GM21423 (cell line): ENCODE measurements around the gene RNF157.
"Not testable (repeated sequence)": the region's sequence is repeated elsewhere in the genome, so short reads cannot be mapped to it uniquely, and the experiment has no call there.

ENCODE experiments used
- ATAC-seq: cut with Tn5 transposase; IDR thresholded peaks from one replicate; pipeline ENCODE4 v1.9.1; 2021; ENCODE audit warnings: mild to moderate bottlenecking, moderate library complexity; ENCODE audit not compliant: unreplicated experiment

Gene RNF157

GRCh38 chr17:76270770-76271668 lies 30.7 kb upstream of the RNF157 start:
- peak; percentile 0 for ATAC-seq

GRCh38 chr17:76270127-76270592 lies 29.9 kb upstream of the RNF157 start:
- ATAC-seq, result no peak

- no peak for ATAC-seq
Observed at GRCh38 chr17:76268991-76269981, 29.0 kb upstream of the RNF157 start.

- no peak for ATAC-seq
Observed at GRCh38 chr17:76268015-76268749, 27.9 kb upstream of the RNF157 start.

DNA sequence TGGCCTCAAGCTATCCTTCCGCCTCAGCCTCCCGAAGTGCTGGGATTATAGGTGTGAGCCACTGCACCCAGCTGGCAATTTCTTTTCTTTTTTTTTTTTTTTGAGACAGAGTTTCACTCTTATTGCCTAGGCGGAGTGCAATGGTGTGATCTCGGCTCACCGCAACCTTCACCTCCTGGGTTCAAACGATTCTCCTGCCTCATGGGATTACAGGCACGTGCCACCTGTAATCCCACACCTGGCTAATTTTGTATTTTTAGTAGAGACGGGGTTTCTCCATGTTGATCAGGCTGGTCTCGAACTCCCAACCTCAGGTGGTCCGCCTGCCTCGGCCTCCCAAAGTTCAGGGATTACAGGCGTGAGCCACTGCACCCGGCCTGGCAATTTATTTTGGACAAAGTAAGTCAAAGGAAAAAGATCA lies 27.3 kb upstream of the RNF157 start:
- not testable (repeated sequence) for ATAC-seq

DNA sequence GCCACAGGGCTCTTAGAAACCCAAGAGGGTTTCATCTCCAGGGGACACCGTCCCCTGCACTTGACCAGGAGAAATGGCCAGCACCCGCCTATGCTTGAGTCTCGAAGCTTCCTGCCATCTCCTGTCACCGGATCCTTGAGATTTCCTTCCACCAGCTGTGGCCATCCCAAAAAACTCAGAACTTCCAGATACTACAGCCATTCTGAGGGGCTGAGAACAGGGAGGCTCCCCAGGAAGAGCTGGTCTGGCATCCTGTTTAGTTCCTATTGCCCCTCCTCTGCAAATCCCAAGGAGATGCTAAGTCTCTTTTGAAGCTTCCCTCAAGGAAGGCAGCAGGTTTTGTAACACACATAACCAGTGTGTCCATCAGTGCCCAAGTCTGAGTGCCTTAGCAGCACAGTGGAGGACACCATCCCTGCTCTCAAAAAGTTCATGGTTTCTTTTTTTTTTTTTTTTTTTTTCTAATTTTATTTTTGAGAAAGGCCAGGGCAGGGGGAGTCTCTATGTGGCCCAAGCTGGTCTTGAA lies 26.8 kb upstream of the RNF157 start:
- no peak for ATAC-seq

- no peak for ATAC-seq
Observed at GRCh38 chr17:76266244-76266938, 26.1 kb upstream of the RNF157 start.

DNA sequence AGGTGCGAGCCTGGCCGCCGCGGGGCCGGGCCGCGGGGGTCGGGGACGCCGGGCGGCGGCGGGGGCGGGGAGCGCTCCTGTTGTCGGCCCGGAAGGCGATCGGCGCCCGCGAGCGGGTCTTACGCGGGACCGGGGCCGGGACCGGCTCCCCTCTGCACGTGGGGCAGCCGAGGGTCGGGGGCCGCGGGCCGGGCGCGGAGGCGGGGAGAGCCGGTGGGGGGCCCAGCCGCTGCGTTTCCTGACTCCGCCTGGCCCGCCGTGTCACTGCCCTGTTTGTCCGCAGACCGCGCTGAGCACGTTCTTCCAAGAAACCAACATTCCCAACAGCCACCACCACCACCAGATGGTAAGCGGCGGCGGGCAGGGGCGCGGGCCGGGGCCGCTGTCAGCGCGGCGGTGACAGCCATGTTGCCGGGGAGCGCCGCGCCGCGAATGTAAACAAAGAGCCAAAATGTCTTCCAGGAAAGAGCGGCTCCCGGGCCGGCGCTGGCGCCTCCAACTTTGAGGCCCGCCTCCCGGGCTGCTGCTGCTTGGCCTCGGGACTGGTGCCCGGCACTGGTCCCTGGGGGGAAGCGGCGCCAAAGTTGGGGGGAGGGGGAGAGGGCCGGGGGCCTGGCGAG lies 25.4 kb upstream of the RNF157 start:
- ATAC-seq, result no peak

GRCh38 chr17:76264755-76265623 lies 24.7 kb upstream of the RNF157 start, which contains the start of gene UBALD2:
TSS of gene UBALD2 (plus strand) at chr17:76265348. CDS start at chr17:76265506, 158 bp downstream.
- ATAC-seq, result peak; percentile 66

DNA sequence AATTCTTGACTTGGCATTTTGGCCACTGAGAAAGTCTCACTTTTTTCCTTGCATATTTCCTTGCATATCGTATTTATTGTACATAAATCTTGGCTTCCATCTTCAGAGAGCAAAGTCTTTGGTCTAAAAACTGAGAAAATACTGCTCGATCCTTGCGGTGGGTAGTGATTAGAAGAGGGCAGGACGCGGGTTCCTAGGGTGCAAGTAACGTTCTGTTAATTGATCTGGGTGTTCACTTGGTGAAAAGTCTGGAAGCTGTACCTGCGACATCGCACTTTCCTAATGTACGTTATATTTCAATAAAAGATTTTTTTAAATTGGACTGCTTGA lies 24.1 kb upstream of the RNF157 start:
- no peak for ATAC-seq

GRCh38 chr17:76263896-76264295 lies 23.6 kb upstream of the RNF157 start:
- no peak for ATAC-seq

GRCh38 chr17:76262732-76263344 lies 22.5 kb upstream of the RNF157 start:
- ATAC-seq, result no peak

- ATAC-seq, result no peak
Observed at GRCh38 chr17:76261421-76262215, 21.3 kb upstream of the RNF157 start.

GRCh38 chr17:76260669-76261068 lies 20.4 kb upstream of the RNF157 start:
- ATAC-seq, result no peak

GRCh38 chr17:76260220-76260619 lies 19.9 kb upstream of the RNF157 start:
- ATAC-seq, result no peak

DNA sequence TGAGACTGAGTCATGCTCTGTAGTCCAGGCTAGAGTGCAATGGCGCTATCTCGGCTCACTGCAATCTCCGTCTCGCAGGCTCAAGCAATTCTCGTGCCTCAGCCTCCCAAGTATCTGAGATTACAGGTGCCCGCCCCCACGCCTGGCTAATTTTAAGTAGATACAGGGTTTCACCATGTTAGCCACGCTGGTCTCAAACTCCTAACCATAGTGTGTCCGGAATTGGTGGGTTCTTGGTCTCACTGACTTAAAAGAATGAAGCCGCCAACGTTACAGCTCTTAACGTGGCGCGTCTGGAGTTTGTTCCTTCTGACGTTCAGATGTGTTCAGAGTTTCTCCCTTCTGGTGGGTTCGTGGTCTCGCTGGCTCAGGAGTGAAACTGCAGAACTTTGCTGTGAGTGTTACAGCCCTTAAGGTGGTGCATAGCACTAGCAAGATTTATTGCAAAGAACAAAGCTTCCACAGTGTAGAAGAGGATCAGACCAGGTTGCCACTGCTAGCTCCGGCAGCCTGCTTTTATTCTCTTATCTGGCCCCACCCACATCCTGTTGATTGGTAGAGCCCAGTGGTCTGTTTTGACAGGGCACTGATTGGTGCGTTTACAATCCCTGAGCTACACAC lies 16.2 kb upstream of the RNF157 start:
- not testable (repeated sequence) for ATAC-seq
